Ishikawa (cell line): ENCODE data around the gene PPIP5K2.

Experiments used
- CEBPB ChIP-seq: IDR thresholded peaks from 2 replicates; pipeline ENCODE4 v1.6.1; 2012
- CREB1 ChIP-seq: IDR thresholded peaks from 2 replicates; pipeline ENCODE4 v1.6.1; 2012; ENCODE audit warnings: low read depth
- EGR1 ChIP-seq: IDR thresholded peaks from 2 replicates; pipeline ENCODE4 v1.6.1; 2012
- EP300 ChIP-seq: IDR thresholded peaks from 2 replicates; pipeline ENCODE4 v1.6.1; 2012; ENCODE audit warnings: borderline replicate concordance
- FOXM1 ChIP-seq: IDR thresholded peaks from 2 replicates; pipeline ENCODE4 v1.6.1; 2012; ENCODE audit warnings: low read depth, borderline replicate concordance
- MAX ChIP-seq: IDR thresholded peaks from 2 replicates; pipeline ENCODE4 v1.6.1; 2012
- NFIC ChIP-seq: IDR thresholded peaks from 2 replicates; pipeline ENCODE4 v1.6.1; 2012
- RAD21 ChIP-seq: IDR thresholded peaks from 2 replicates; pipeline ENCODE4 v1.6.1; 2012; ENCODE audit warnings: low read depth
- REST ChIP-seq: IDR thresholded peaks from 2 replicates; pipeline ENCODE4 v1.6.1; 2012; ENCODE audit warnings: low read depth, mild to moderate bottlenecking
- TAF1 ChIP-seq: IDR thresholded peaks from 2 replicates; pipeline ENCODE4 v1.6.1; 2012; ENCODE audit warnings: low read depth, mild to moderate bottlenecking
- TCF12 ChIP-seq: IDR thresholded peaks from 2 replicates; pipeline ENCODE4 v1.6.1; 2012; ENCODE audit warnings: low read depth
- TEAD4 ChIP-seq: IDR thresholded peaks from 2 replicates; pipeline ENCODE4 v1.6.1; 2012
- USF1 ChIP-seq: IDR thresholded peaks from 2 replicates; pipeline ENCODE4 v1.6.1; 2012
- YY1 ChIP-seq: IDR thresholded peaks from 2 replicates; pipeline ENCODE4 v1.6.1; 2012; ENCODE audit warnings: low read depth
- ZBTB7A ChIP-seq: IDR thresholded peaks from 2 replicates; pipeline ENCODE4 v1.6.1; 2012; ENCODE audit warnings: low read depth

Gene PPIP5K2

GRCh38 chr5:103217101-103217500 is 97.0 kb downstream of the PPIP5K2 start:
- TF ChIP-seq RAD21 (no peak), NFIC (peak; percentile 41; the same call in 1 of the 2 replicates)

GRCh38 chr5:103218164-103218563 is 98.1 kb downstream of the PPIP5K2 start:
- TF ChIP-seq TEAD4 = peak; percentile 52; the same call in 1 of the 2 replicates
- TF ChIP-seq YY1 = no peak
- no peak for TF ChIP-seq EP300
- 0 out of 2 replicates have a peak, but pooled peaks have one; percentile 18 for TF ChIP-seq TCF12
- TF ChIP-seq FOXM1 = no peak
- peak; percentile 23; the same call in 1 of the 2 replicates for TF ChIP-seq CEBPB
- TF ChIP-seq TAF1 = no peak

- TF ChIP-seq MAX = no peak
Measured at GRCh38 chr5:103223031-103223955, 103.2 kb downstream of the PPIP5K2 start.

- TF ChIP-seq MAX (peak; percentile 38), YY1 (no peak), RAD21 (peak; percentile 90)
Measured at GRCh38 chr5:103224118-103224893, 104.2 kb downstream of the PPIP5K2 start.

GRCh38 chr5:103224894-103225246 is 104.8 kb downstream of the PPIP5K2 start:
- no peak for TF ChIP-seq CEBPB
- no peak for TF ChIP-seq NFIC
- no peak for TF ChIP-seq ZBTB7A
- no peak for TF ChIP-seq EGR1
- no peak for TF ChIP-seq TAF1
- TF ChIP-seq FOXM1 = no peak
- TF ChIP-seq CREB1 = no peak
- no peak for TF ChIP-seq RAD21
- TF ChIP-seq USF1 = no peak
- TF ChIP-seq EP300 = no peak
- no peak for TF ChIP-seq YY1
- no peak for TF ChIP-seq TEAD4
- TF ChIP-seq TCF12 = no peak
- TF ChIP-seq MAX = no peak
- TF ChIP-seq REST = no peak

GRCh38 chr5:103228061-103228460 is 108.0 kb downstream of the PPIP5K2 start:
- TF ChIP-seq TCF12 (no peak), CEBPB (no peak), TEAD4 (no peak), RAD21 (no peak), YY1 (no peak), USF1 (no peak), NFIC (no peak), FOXM1 (no peak), EGR1 (no peak), MAX (no peak), ZBTB7A (no peak), TAF1 (no peak), EP300 (no peak), CREB1 (no peak), REST (no peak)
